GM18520 (cell line): ENCODE measurements around the gene UHRF2.
"Not testable (repeated sequence)": the region's sequence is repeated elsewhere in the genome, so short reads cannot be mapped to it uniquely, and the experiment has no call there.

Experiments used
- ATAC-seq: cut with Tn5 transposase; IDR thresholded peaks from one replicate; pipeline ENCODE4 v1.9.1; 2021; ENCODE audit not compliant: unreplicated experiment

Gene UHRF2

GRCh38 chr9:6488395-6488794 is 75.4 kb downstream of the UHRF2 start:
- ATAC-seq, result no peak

- ATAC-seq, result no peak
Measured at GRCh38 chr9:6489099-6489498, 76.1 kb downstream of the UHRF2 start.

- ATAC-seq, result no peak
Measured at GRCh38 chr9:6490863-6491262, 77.9 kb downstream of the UHRF2 start.

- ATAC-seq, result no peak
Measured at GRCh38 chr9:6495466-6495865, 82.5 kb downstream of the UHRF2 start.

- no peak for ATAC-seq
Measured at GRCh38 chr9:6498982-6499381, 86.0 kb downstream of the UHRF2 start.

GRCh38 chr9:6501526-6502210 is 88.7 kb downstream of the UHRF2 start:
- no peak for ATAC-seq

GRCh38 chr9:6502399-6502798 is 89.4 kb downstream of the UHRF2 start:
- ATAC-seq, result no peak

- ATAC-seq, result no peak
Measured at GRCh38 chr9:6506571-6506970, 93.6 kb downstream of the UHRF2 start.

GRCh38 chr9:6512085-6512657 is 99.2 kb downstream of the UHRF2 start:
- no peak for ATAC-seq

- ATAC-seq, result no peak
Measured at GRCh38 chr9:6522263-6522662, 109.3 kb downstream of the UHRF2 start.

- no peak for ATAC-seq
Measured at GRCh38 chr9:6525326-6526045, 112.5 kb downstream of the UHRF2 start.

- no peak for ATAC-seq
Measured at GRCh38 chr9:6535594-6535993, 122.6 kb downstream of the UHRF2 start.

GRCh38 chr9:6538666-6539071 is 125.7 kb downstream of the UHRF2 start:
- ATAC-seq, result no peak

- not testable (repeated sequence) for ATAC-seq
Measured at GRCh38 chr9:6542617-6543016, 129.6 kb downstream of the UHRF2 start.

- no peak for ATAC-seq
Measured at GRCh38 chr9:6543204-6543603, 130.2 kb downstream of the UHRF2 start.

GRCh38 chr9:6545017-6545691 is 132.2 kb downstream of the UHRF2 start:
- no peak for ATAC-seq

- no peak for ATAC-seq
Measured at GRCh38 chr9:6549106-6549800, 136.3 kb downstream of the UHRF2 start.

- ATAC-seq, result no peak
Measured at GRCh38 chr9:6551136-6551535, 138.1 kb downstream of the UHRF2 start.

GRCh38 chr9:6552033-6552432 is 139.0 kb downstream of the UHRF2 start:
- no peak for ATAC-seq

GRCh38 chr9:6552498-6553121 is 139.6 kb downstream of the UHRF2 start:
- no peak for ATAC-seq

- no peak for ATAC-seq
Measured at GRCh38 chr9:6553866-6554265, 140.9 kb downstream of the UHRF2 start.
